GM19324 (cell line): ENCODE data around the gene HRAS.
A peak's percentile ranks its signal among the peaks of the same experiment; 100 is the strongest.

Source experiments
- ATAC-seq: cut with Tn5 transposase; IDR thresholded peaks from one replicate; pipeline ENCODE4 v1.9.1; 2021; ENCODE audit warnings: mild to moderate bottlenecking, moderate library complexity; ENCODE audit not compliant: unreplicated experiment, low FRiP score

The HRAS gene

DNA sequence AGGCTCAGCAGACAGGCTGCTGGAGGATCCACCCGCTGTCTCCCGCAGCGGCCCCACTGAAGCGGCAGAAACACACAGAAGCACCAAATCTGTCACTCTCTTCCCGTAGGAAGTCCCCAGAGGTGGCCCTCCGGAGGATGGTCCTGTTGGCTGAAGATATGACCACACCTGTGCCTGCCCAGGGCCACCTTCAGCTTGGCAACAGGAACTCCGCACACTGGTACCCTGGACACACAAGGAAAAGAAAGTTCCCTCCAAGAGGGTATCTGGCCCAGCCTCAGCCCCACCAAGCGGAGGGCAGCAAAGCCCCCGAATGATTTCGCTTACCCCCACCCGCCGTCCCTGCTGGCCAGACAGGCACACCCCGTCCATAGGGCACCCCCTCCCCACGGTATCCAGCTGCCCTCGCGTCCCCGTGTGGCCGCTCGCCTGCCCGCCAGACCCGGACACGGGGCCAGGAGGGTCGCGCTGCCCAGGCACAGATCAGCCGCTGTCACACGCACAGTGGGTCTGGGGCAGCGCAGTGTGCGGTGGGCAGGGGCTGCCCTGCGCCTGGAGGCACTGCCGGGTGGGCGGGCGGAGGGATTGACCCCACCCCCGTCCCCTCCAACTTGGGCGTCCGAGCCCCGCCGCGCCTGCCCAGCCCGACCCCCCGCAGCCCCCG lies 32.4 kb upstream of the HRAS start:
- ATAC-seq = no peak

DNA sequence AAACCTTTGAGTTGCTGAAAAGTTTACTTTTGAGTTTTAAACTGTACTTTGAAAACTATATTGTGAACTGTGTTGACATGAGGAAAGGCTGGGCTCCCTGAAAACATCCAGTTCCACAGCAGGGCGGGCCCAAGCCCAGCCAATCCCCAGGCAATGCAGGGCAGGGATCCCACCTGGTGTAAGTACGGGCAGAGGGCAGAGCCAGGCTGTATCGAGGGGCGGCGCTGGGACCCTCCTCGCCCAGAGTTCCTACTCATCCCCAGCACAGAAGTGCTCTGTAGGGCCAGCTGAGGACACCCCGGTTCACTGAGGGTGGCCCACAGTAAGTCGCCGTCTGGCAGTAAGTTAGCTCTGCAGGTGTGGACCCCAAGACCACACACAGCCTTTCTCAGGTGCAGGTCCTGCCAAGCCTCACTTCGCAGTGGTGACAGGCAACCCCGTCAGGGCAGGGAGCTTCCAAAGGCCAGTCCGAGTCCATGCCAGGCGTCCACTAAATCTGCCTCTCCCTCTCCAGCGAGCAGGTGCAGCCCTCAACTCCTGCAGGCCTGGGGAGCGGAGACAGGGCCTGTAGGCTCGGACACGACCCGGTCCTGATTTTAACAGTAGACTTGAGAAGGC lies 31.7 kb upstream of the HRAS start:
- ATAC-seq = no peak

DNA sequence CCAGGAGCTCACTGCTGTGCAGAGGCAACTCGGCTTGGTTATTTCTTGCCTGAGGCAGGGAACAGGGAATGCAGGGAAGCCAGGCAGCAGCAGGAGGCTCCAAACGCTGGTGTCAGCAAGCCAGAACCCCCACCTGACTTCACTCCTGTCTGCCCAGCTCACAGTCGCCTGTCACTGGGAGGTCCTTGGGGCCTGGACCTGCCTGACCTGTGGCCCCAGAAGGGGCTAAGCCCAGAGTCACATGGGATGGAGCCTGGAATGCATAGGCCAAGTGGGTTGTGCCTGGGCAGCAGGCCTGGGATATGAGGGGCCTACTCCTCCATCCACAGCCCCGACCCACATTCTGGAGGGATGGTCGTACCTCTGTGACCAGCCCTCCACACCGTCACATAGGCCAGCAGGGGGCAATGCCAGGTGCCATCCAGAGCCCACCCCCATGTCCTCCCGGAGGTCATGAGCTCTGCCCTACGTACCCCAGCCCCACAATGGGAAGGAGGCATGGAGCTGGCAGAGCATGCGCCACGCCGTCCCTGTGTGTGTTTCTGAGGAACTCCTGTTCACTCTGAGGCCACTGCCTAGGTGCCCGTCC lies 30.6 kb upstream of the HRAS start:
- ATAC-seq = no peak

DNA sequence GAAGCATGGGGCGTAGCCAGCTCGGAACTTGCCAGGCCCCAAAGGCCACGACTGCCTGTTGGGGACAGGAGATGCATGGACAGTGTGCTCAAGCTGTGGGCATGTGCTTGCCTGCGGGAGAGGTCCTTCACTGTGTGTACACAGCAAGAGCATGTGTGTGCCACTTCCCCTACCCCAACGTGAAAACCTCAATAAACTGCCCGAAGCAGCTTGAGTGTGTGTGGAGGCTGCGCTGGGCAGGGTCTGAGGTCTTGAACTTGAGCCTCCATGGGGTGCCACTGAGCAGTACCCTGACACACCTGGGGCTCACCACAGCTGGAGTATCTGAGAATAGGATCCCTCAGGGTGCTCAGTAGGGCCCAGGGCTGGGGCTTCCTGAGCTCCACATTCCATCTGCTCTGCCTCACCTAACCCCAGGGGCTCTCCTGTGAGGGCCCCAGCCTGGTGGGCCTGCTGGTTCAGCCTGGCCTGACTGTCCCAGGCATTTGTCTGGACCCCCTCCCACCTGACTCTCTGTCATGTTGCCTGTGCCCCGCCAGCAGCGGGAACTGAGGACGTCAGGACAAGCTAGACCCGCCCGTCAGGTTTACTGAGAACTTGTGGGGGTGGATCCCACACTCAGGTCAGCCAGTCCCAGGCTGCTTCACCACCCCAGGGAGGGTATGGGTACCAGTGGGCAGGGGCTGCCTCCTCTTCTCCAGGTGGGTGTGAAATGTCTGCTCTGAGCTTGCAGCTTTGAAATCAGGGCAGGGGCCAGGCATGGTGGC lies 28.6 kb upstream of the HRAS start:
- no peak for ATAC-seq

DNA sequence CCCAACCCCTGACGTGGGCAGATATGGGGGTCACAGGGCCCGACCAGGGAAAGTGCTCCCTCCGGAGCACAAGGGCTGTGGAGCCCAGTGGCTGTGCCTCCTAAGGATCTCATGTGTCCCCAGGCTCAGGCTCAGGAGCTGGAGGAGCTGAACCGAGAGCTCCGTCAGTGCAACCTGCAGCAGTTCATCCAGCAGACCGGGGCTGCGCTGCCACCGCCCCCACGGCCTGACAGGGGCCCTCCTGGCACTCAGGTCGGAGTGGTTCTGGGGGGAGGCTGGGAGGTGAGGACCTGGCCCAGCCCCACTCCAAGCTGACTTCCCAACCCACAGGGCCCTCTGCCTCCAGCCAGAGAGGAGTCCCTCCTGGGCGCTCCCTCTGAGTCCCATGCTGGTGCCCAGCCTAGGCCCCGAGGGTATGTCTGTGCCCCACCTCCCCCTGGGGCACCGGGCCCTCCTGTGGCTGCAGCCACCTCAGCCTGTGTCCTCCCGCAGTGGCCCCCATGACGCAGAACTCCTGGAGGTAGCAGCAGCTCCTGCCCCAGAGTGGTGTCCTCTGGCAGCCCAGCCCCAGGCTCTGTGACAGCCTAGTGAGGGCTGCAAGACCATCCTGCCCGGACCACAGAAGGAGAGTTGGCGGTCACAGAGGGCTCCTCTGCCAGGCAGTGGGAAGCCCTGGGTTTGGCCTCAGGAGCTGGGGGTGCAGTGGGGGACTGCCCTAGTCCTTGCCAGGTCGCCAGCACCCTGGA lies 27.9 kb upstream of the HRAS start:
- ATAC-seq = no peak

DNA sequence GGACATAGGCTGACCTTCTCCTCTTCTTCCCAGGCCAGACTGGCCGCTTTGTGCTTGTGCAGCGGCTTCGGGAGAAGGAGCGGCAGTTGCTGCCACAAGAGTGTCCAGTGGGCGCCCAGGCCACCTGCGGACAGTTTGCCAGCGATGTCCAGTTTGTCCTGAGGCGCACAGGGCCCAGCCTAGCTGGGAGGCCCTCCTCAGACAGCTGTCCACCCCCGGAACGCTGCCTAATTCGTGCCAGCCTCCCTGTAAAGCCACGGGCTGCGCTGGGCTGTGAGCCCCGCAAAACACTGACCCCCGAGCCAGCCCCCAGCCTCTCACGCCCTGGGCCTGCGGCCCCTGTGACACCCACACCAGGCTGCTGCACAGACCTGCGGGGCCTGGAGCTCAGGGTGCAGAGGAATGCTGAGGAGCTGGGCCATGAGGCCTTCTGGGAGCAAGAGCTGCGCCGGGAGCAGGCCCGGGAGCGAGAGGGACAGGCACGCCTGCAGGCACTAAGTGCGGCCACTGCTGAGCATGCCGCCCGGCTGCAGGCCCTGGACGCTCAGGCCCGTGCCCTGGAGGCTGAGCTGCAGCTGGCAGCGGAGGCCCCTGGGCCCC lies 26.8 kb upstream of the HRAS start:
- no peak for ATAC-seq

DNA sequence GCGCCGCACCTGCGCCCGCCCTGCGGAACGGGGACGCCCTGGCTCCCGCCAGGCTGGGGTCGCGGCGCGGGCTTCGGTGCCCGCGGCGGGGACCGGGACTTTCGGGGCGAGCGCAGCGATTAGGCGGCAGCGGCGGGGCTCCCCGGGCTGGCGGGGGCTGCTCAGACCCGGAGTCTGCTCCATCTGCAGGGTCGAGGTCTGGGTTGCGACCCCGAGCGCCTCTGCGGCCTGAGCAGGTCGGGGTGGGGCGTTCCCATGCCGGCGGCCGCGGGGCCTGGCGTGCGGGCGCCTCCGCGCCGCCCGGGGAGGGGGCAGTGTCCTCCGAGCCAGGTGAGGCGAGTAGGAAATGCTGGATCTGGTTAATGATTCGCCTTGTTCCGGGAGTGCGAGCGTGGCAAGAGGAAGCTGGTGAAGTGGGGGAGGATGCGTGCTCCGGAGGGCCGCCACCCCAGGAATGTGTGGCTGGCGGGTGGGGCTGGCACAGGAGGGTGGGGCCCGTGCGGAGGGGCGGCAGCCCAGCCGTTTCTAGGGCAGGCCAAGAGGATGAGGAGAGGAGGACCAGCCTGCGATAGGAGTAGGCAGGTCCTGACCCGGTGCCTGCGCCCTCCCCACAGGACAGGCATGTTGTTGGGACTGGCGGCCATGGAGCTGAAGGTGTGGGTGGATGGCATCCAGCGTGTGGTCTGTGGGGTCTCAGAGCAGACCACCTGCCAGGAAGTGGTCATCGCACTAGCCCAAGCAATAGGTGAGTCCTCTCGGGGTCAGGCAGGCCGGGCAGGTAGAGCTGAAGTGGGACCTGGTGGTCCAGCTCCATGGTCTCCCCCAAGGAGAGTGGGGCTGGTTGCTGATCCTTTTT lies 26.0 kb upstream of the HRAS start:
- peak; percentile 15 for ATAC-seq

DNA sequence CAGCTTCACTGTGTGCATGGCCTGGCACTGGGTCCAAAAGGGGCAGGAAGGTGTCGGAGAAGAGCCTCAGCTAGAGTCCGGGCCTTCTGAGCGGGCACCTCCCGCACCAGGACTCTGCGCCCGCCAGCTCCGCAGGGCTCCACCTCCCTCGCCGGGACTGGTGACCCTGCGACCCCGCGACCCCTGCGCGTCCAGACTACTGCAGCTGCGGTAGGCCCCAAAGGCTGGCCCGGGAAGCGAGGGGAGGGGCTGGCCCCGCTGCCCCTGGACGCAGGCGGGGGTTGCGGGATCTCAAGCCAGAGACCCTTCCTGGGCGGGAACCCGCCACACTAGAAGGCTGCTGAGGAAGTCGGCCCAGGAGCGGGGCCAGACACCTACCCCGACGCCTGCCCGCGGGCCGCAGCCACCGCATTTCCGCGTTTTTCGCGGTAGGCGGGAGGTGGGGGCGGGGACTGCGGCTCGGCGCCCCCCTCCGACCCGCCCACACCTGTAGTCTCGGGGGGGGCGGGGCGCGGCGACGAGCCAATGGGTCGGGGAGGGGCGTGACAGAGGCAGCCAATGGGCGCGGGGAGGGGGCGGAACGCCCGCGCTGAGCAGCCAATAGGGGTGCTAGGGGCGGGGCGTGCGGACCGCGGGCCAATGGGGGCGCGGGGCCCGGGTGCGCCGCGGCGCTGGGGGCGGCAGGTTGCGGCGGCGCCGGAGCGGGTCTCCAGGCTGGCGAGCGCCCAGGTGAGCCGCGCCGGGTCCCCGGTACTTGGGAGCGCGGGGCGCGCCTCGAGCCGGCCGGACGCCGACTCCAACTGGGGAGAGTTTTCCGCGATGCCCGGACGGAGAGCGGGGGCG lies 25.1 kb upstream of the HRAS start, which contains the start of the genes LMNTD2 and RASSF7:
Gene LMNTD2 (minus strand): TSS at position 434 of the 843 bp plus-strand sequence. CDS start 22 bp downstream, at position 412.
Gene RASSF7 (plus strand): TSS at position 666 of the 843 bp plus-strand sequence. CDS start 799 bp downstream, outside the sequence.
- peak; percentile 77 for ATAC-seq

DNA sequence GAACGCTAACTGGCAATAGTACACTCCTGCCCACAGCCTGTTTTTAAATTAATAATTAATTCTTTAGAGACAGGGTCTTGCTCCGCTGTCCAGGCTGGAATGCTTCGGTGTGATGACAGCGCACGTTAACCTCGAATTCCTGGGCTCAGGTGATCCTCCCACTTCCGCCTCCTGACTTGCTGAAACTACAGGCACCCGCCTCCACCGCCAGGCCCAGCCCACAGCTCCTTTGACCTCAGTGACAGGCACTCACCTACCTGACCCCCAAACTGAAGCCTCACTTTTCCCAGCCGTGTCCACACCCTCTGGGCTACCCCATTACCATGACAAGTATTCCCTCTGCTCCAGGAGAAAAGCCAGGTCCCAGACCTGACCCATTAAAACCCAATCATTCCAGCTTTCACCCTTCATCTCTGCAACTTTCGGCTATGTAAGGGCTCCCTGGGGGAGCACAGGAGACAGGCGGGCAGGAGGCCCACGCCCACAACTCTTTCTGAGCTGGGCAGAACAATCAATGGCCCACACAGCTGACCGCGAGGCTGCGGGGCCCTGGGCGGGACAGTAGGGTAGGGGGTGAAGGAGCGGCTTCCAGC lies 24.4 kb upstream of the HRAS start:
- ATAC-seq = no peak

DNA sequence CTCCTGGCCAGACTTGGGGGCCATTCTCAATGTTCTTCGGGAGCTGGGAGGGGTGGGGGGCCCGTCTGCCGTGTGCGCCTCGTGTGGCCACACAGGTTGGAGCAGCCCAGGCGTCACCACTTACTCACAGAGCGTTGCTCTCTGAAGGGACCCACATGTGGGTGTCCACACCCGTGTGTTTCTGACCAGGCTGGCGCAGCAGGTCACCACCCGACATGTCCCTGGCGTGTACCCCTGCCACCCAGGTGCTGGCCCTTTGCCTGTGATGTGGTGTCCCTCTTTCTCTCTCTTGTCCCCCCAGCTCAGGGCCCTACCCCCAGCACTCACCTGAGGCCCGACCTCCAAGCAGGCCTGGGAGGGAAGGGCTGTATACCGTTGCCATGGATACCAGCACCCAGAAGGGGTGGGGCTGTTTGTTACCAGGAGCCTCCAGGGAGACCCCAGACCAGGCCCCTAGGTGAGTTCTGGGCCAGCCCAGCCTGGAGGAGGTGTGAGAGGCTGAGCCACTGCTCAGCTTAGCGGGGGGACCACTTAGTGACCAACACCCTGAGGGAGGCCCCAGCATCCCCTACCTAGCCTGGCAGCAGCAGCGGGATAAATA lies 23.7 kb upstream of the HRAS start:
- ATAC-seq = no peak

DNA sequence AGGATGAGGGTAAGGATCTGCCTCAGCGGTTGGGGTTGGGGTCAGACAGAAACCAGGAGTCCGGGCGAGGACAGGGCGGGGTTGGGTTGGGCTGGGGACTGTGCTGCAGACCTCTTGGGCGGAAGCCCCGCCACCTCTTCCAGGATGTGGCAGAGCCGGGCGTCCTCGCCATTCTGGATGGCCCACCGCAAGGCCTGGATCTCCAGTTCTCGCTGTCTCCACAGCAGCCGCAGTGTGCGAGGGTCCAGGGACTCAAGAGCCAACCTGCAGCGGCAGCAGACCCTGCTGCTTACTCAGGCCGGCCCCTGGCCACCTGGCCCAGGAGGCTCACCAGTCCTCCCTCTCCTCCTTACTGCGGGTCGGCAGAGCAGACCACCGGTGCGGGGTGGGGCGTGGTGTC lies 23.1 kb upstream of the HRAS start:
- ATAC-seq = no peak

DNA sequence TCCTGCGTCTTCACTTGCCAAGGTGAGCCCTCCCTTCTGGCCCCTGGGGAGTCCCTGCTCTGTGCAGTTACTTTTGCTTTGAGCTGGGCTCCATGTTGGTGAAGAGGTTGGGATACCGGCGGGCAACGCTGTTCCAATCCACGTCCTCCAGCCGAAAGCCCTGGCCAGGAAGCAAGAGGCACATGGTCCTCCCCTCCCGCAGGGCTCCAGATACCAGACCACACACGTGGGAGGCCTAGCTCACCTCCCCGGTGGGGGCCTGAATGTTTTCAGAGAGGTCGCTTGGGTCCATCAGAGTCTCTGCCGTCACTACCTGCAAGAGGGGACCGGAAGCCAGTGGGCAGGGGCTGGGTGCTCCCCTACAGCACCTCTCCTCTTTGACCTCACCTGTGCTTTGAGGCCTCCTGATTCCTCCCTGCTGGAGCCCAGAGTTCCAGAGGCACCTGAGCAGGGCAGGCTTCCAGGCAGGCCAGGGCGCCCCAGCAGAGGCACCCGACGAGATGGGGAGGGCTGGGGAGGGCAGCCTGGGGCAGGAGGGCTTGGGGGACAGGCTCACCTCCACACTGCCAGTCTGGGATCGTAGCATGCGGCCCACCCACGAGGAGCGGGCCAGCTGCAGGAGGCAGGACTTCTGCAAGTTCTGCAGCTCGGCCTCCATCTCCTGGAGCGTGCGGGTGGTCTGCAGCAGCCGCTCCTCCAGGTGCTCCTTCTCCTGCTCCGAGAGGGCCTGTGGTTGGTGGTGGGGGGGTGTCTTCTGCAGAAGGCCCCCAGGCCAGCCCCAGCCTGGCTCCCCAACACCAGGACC lies 22.2 kb upstream of the HRAS start:
- ATAC-seq = no peak

DNA sequence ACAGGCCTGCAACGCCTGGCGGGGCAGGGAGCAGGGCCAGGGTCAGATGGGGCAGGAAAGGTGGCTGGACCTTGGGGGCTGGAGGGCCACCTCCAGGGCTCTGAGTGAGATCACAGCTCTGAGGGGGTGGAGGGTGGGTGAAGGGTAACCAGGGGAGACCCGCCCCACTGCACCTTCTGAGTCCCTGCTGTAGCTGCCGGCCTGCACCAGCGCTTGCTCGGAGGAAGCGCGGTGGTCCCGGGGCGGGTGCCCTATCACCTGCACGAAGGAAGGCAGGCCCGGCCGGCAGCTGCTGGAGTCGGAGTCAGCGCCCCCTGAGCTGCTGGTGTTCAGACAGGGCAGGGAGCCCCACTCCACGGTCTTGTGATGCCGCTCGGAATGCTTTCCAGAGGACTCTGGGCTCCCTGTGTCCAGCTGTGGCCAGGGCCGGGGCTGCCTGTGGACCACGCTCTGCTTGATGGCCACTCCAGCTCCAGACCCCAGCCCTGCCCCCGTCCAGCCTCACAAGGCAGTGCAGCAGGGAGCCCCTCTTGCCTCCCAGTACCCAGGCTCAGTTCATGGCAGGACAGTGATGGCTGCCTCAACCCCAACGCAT lies 21.4 kb upstream of the HRAS start:
- ATAC-seq = no peak

DNA sequence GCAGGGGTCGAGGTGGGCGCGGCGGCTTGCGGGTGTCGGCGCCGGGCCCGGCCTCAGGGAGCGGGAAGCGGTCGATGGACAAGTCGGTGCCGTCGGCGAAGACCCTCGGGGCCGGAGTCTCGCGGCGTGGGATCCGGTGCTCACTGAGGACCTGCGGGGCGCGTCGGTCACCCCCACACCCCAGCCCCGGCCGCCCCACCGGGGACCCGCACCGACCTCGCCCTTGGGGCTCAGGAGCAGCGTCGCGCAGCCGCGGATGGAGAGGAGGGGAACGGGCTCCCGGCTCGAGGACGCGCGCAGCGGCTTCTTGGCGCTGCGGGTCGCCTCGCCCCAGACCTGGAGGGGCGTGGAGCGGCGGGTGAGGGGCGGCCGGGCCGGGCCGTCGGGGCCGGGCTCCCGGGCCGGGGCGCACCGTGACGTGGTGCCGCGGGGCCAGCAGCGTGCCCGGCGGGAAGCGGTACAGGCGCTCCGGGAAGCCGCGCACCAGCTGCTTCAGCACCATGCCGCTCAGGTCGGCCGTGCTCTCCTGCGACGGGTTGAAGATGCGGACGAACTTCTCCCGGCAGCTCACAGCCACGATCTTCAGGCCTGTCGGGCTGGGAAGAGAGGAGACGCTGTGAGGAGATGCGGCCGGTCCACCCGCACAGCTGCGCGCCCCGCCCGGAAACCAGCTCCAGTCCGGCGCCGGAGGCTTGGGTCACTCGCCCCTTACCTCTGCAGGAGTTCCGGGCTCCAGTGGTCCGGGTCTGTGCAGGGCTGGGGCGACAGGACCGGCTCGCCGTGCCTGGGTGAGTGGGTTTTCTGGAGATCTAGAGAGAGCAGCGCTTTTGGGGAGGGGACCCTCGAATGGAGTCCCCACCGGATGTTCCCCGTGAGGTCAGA lies 20.6 kb upstream of the HRAS start:
- ATAC-seq = no peak

DNA sequence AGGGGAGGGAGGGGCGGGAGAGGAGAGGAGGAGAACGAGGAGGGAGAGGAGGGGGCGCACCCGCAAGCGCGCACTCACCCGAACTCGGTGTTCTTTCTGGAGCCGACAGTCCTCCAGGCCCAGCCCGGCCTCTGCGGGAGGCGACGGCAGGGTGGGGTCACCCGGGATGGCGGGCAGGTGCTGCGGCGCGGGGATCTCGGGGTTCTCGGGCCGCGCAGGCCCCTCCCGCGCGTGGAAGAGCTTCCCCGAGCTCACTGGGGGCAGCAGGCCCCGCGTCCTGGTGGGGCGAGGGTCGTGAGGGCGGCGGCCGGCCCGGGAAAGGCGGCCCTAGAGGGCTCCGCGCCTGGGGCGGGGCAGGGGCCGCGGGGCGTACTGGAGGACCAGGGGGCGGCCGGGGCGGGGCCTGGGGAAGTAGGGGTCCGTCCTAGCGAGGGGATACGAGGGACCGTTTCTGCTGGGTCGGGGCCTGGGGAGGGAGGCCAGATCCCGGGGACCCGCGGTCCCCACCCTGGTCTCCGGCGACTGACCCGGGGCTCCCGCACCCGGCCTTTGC lies 19.9 kb upstream of the HRAS start:
- ATAC-seq = no peak
